ENCODE results near the gene CASP9.

The CASP9 gene

GRCh38 chr1:15445390-15446122 is 78.5 kb downstream of the CASP9 start:
- DNase-seq (ENCODE audit: low spot score), result no peak

GRCh38 chr1:15444468-15445389 is 79.3 kb downstream of the CASP9 start:
- DNase-seq (ENCODE audit: low spot score), result no peak

GRCh38 chr1:15443281-15443680 is 80.7 kb downstream of the CASP9 start:
- no peak for DNase-seq (ENCODE audit: low spot score)

- no peak for DNase-seq (ENCODE audit: low spot score)
Observed at GRCh38 chr1:15442759-15443158, 81.3 kb downstream of the CASP9 start.

- DNase-seq (ENCODE audit: low spot score), result no peak
Observed at GRCh38 chr1:15442119-15442518, 81.9 kb downstream of the CASP9 start.

All from kidney tubule cell (primary cell).